Ramos (cell line): ENCODE results near the gene TMEM235.

Experiments used
- in situ Hi-C: fragments of 300-500 bp; cut with MboI; formaldehyde crosslinking; loops from one replicate; pipeline ENCODE4 v1.14.3; 2022; ENCODE audit warnings: low sequenced_read_pairs; ENCODE audit not compliant: unreplicated experiment

Gene TMEM235

GRCh38 chr17:78268191-78268874 lies 36.9 kb downstream of the TMEM235 start:
- in situ Hi-C loops: no loop called here

- in situ Hi-C loops: no loop called here
These were observed 37.8 kb downstream of the TMEM235 start for GRCh38 chr17:78268951-78269905.

GRCh38 chr17:78269955-78270381 lies 38.5 kb downstream of the TMEM235 start:
- in situ Hi-C loops: no loop called here

- in situ Hi-C loops: no loop called here
These were observed 40.2 kb downstream of the TMEM235 start for GRCh38 chr17:78271419-78272170.

- in situ Hi-C loops: no loop called here
These were observed 40.9 kb downstream of the TMEM235 start for GRCh38 chr17:78272181-78272913.

GRCh38 chr17:78272914-78273258 lies 41.5 kb downstream of the TMEM235 start:
- in situ Hi-C loops: no loop called here

GRCh38 chr17:78273813-78274212 lies 42.4 kb downstream of the TMEM235 start:
- in situ Hi-C loops: no loop called here

GRCh38 chr17:78275355-78275754 lies 43.9 kb downstream of the TMEM235 start:
- in situ Hi-C loops: no loop called here

GRCh38 chr17:78276098-78276887 lies 44.9 kb downstream of the TMEM235 start:
- in situ Hi-C loops: no loop called here

GRCh38 chr17:78278139-78278741 lies 46.8 kb downstream of the TMEM235 start:
- in situ Hi-C loops: no loop called here

GRCh38 chr17:78279360-78279990 lies 48.0 kb downstream of the TMEM235 start:
- in situ Hi-C loops: no loop called here

GRCh38 chr17:78281249-78281845 lies 49.9 kb downstream of the TMEM235 start:
- in situ Hi-C loops: no loop called here

- in situ Hi-C loops: no loop called here
These were observed 52.7 kb downstream of the TMEM235 start for GRCh38 chr17:78284146-78284545.

- in situ Hi-C loops: no loop called here
These were observed 57.6 kb downstream of the TMEM235 start for GRCh38 chr17:78289004-78289403.

GRCh38 chr17:78289802-78290363 lies 58.5 kb downstream of the TMEM235 start:
- in situ Hi-C loops: no loop called here
